CD4-positive, CD25-positive, alpha-beta regulatory T cell (primary cell): ENCODE measurements around the gene ZNF521. TPM values are rescaled to one million over a fixed set of nuclear protein-coding genes. Genes with fewer than 3 reads are reported as not detected.

Experiments used
- ATAC-seq, 2 donors: fragments of 150-1000 bp; cut with Tn5 transposase; one replicate each; pipeline ENCODE4 v1.10.0; 2021; ENCODE audit warnings: low read depth in 2 of 2, moderate number of reproducible peaks in 2 of 2, moderate library complexity in 1 of 2
- DNase-seq, 3 donors: peaks; one replicate each; pipeline versions ENCODE4 v3.0.0 to v3.0.0-alpha.2; 2012 to 2022; ENCODE audit warnings: mixed read lengths in 1 of 3
- H3K27ac ChIP-seq: one replicate; pipeline ENCODE4 v1.7.0; 2013; ENCODE audit warnings: mild to moderate bottlenecking, low read length; ENCODE audit not compliant: insufficient read depth, poor library complexity, severe bottlenecking
- H3K27me3 ChIP-seq: one replicate; pipeline ENCODE4 v1.7.0; 2013; ENCODE audit warnings: low read length; ENCODE audit not compliant: control insufficient read depth, insufficient read depth
- H3K36me3 ChIP-seq: one replicate; pipeline ENCODE4 v1.7.0; 2013; ENCODE audit warnings: mild to moderate bottlenecking, low read length, moderate library complexity; ENCODE audit not compliant: control insufficient read depth, insufficient read depth
- H3K4me1 ChIP-seq: 2 replicates; pipeline ENCODE4 v1.7.0; 2013; ENCODE audit warnings: mild to moderate bottlenecking, low read length; ENCODE audit not compliant: insufficient read depth, control insufficient read depth, poor library complexity, severe bottlenecking
- H3K4me3 ChIP-seq: one replicate; pipeline ENCODE4 v1.7.0; 2013; ENCODE audit warnings: low read depth, mild to moderate bottlenecking, low read length, moderate library complexity
- H3K9me3 ChIP-seq, 2 experiments: 1 replicate in 1 of 2; 2 replicates in 1 of 2; pipeline ENCODE4 v1.7.0; 2013; ENCODE audit warnings: low read length in 2 of 2, mild to moderate bottlenecking in 1 of 2, moderate library complexity in 1 of 2; ENCODE audit not compliant: control insufficient read depth in 2 of 2
- H3K27ac Mint-ChIP-seq, 3 donors: one replicate each; pipeline ENCODE4 v1.8.0; 2020 to 2022; ENCODE audit warnings: mild to moderate bottlenecking in 3 of 3, mixed read lengths in 3 of 3, moderate library complexity in 2 of 3
- H3K27me3 Mint-ChIP-seq: one replicate; pipeline ENCODE4 v1.8.0; 2022; ENCODE audit warnings: mild to moderate bottlenecking, mixed read lengths
- H3K36me3 Mint-ChIP-seq: one replicate; pipeline ENCODE4 v1.8.0; 2020; ENCODE audit warnings: mixed read lengths
- H3K4me1 Mint-ChIP-seq, 4 donors: one replicate each; pipeline ENCODE4 v1.8.0; 2020 to 2022; ENCODE audit warnings: mixed read lengths in 4 of 4, mild to moderate bottlenecking in 1 of 4
- H3K4me3 Mint-ChIP-seq, 4 donors: one replicate each; pipeline ENCODE4 v1.8.0; 2020 to 2022; ENCODE audit warnings: mild to moderate bottlenecking in 4 of 4, mixed read lengths in 4 of 4, moderate library complexity in 3 of 4
- H3K9me3 Mint-ChIP-seq, 7 donors: one replicate each; pipeline ENCODE4 v1.8.0; 2020 to 2022; ENCODE audit warnings: mixed read lengths in 7 of 7, mild to moderate bottlenecking in 3 of 7, moderate library complexity in 2 of 7
- polyA plus RNA-seq, 4 donors: library from polyadenylated mRNA; unstranded; fragments of 300-500 nt; fragmentation: Illumina TruSeq; gene quantifications; one replicate each; pipeline ENCODE4 v1.2.3, GENCODE V29; 2021
- total RNA-seq: library from RNA; stranded (reverse); gene quantifications from one replicate; pipeline ENCODE4 v1.2.3, GENCODE V29; 2022

The ZNF521 gene
- total and polyA plus RNA-seq, 5 donors from 2014 or later = 1.8 TPM; not detected in 4

GRCh38 chr18:25360301-25360899, 8.4 kb upstream of the ZNF521 start:
- Mint-ChIP-seq H3K36me3 (no peaks in the 10 kb centered on the region), H3K27me3 (peaks cover 30% of the 10 kb centered on the region)
- H3K27ac ChIP-seq = no peak overlapping the region

DNA sequence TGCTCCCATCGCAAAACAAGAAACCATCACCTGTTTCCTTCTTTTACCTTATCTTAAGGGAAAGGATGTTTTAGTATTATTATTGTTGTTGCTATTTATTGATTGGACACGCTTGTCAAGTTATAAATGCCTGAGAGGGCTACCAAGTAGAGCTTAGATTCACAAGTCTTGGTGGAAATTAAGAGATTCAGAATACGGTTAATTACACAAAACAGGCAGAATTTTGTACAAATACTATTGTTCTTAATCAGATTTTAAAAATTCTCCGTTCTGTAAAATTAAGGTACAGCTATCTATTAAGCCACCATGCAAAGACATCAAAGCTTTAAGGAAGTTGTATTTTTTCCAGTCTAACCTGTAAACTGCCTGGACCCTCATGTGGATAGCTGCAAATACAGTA, 1.1 kb upstream of the ZNF521 start:
- peaks cover 24% of the 10 kb centered on the region for H3K27me3 ChIP-seq
- peak overlapping the region in 3 of 4 donors; percentile 31 to 69 (median 61) for H3K4me3 Mint-ChIP-seq

More at GRCh38 chr18:25360301-25360899, 8.4 kb upstream of the ZNF521 start:
- peaks cover 0 to 8% (median 0%) of the 10 kb centered on the region in 7 donors for H3K9me3 Mint-ChIP-seq
- H3K4me1 Mint-ChIP-seq = no peaks in the 10 kb centered on the region
- Histone ChIP-seq H3K27me3 (peaks cover 2% of the 10 kb centered on the region), H3K9me3 (no peaks in the 10 kb centered on the region), H3K36me3 (no peaks in the 10 kb centered on the region), H3K4me1 (no peaks in the 10 kb centered on the region), H3K4me3 (no peak overlapping the region)
- no peak overlapping the region for H3K27ac Mint-ChIP-seq
- ATAC-seq (no peak), DNase-seq (no peak)
- no peak overlapping the region for H3K4me3 Mint-ChIP-seq

DNA sequence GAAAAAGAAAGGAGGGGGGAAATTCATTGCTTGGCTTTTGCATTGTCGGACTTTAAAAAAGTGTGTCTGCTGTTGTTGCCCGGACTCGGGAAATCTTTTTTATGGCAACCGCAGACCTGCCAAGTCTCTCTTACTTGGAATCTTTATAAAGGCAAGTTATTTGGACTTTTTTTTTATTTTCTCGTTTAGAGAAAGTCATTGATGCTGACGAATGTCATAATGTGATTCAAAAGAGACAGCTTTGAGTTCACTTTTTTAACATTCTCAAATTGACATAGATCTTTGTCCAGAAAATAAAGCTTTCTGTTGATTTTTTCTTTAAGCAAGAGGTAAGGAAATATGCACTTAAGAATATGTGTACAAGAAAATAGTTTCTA, 651 bp upstream of the ZNF521 start:
- peaks cover 29% of the 10 kb centered on the region for H3K27me3 ChIP-seq
- Mint-ChIP-seq H3K9me3 (peaks cover 0 to 5% (median 2%) of the 10 kb centered on the region in 7 donors), H3K27ac (no peak overlapping the region), H3K27me3 (peaks cover 63% of the 10 kb centered on the region), H3K4me1 (peaks cover 0 to 25% (median 7%) of the 10 kb centered on the region in 4 donors), H3K4me3 (peak overlapping the region in 3 of 4 donors; percentile 58 to 69 (median 64)), H3K36me3 (no peaks in the 10 kb centered on the region)
- peaks cover 24% of the 10 kb centered on the region for H3K4me1 ChIP-seq
- no peak overlapping the region for H3K27ac ChIP-seq
- DNase-seq (no peak), ATAC-seq (no peak)
- H3K36me3 ChIP-seq = no peaks in the 10 kb centered on the region
- peak overlapping the region; percentile 20 for H3K4me3 ChIP-seq
- H3K9me3 ChIP-seq = no peaks in the 10 kb centered on the region

More for the DNA sequence above, 1.1 kb upstream of the ZNF521 start:
- H3K9me3 Mint-ChIP-seq = peaks cover 0 to 5% (median 2%) of the 10 kb centered on the region in 7 donors
- Histone ChIP-seq H3K27ac (no peak overlapping the region), H3K9me3 (no peaks in the 10 kb centered on the region), H3K4me3 (no peak overlapping the region), H3K36me3 (no peaks in the 10 kb centered on the region), H3K4me1 (peaks cover 24% of the 10 kb centered on the region)
- H3K36me3 Mint-ChIP-seq = no peaks in the 10 kb centered on the region
- ATAC-seq (no peak), DNase-seq (no peak)
- no peak overlapping the region for H3K27ac Mint-ChIP-seq
- peaks cover 0 to 25% (median 7%) of the 10 kb centered on the region in 4 donors for H3K4me1 Mint-ChIP-seq
- H3K27me3 Mint-ChIP-seq = peaks cover 58% of the 10 kb centered on the region

- Mint-ChIP-seq H3K36me3 (no peaks in the 10 kb centered on the region), H3K4me3 (peak overlapping the region; percentile 69 to 86 (median 80)), H3K27me3 (peaks cover 71% of the 10 kb centered on the region), H3K9me3 (peaks cover 0 to 7% (median 3%) of the 10 kb centered on the region in 7 donors), H3K27ac (no peak overlapping the region), H3K4me1 (peaks cover 0 to 25% (median 7%) of the 10 kb centered on the region in 4 donors)
- Histone ChIP-seq H3K4me3 (peak overlapping the region; percentile 46), H3K4me1 (peaks cover 24% of the 10 kb centered on the region), H3K36me3 (no peaks in the 10 kb centered on the region), H3K27ac (no peak overlapping the region), H3K27me3 (peaks cover 40% of the 10 kb centered on the region), H3K9me3 (no peaks in the 10 kb centered on the region)
- ATAC-seq (no peak), DNase-seq (no peak)
Observed at GRCh38 chr18:25351280-25351775, 638 bp downstream of the ZNF521 start.

- no peaks in the 10 kb centered on the region for H3K9me3 ChIP-seq
- no peak overlapping the region for H3K27ac ChIP-seq
- Mint-ChIP-seq H3K27ac (no peak overlapping the region), H3K27me3 (peaks cover 75% of the 10 kb centered on the region), H3K4me1 (peaks cover 0 to 25% (median 7%) of the 10 kb centered on the region in 4 donors), H3K9me3 (peaks cover 0 to 7% (median 3%) of the 10 kb centered on the region in 7 donors), H3K4me3 (peak overlapping the region; percentile 69 to 87 (median 83)), H3K36me3 (no peaks in the 10 kb centered on the region)
- H3K4me1 ChIP-seq = peaks cover 24% of the 10 kb centered on the region
- ATAC-seq (peak in 1 of 2 donors; percentile 9), DNase-seq (peak in 1 of 3 donors; percentile 2)
- peak overlapping the region; percentile 46 for H3K4me3 ChIP-seq
- H3K36me3 ChIP-seq = no peaks in the 10 kb centered on the region
- H3K27me3 ChIP-seq = peaks cover 42% of the 10 kb centered on the region
Observed at GRCh38 chr18:25350489-25351251, 1.3 kb downstream of the ZNF521 start.

DNA sequence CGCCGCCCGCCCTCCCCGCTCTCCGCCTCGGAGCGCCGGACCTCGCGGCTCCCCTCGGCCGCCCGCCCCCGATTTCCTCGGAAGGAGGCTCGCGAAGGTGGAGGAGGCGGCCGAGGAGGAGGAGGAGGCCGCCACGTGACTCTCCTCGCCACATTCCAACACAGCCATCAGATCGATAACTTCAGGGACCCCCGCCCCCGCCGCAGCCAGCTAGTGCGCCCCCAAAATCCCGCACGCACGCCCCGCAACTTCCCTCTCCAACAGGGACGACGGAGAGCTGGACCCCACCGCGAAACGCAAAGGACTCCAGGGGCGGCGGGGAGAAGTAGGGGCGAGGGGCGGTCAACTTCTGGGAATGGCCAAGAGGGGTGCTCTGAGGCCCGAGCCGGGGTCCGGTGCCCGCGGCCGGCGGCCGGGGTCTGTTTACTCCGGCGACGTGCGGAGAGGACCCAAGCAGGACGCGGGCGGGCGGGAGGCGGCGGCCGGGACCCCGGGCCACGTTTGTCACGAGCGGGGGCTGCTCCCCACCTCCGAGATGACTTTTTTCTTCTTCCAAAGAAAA, 2.0 kb downstream of the ZNF521 start:
- no peak overlapping the region for H3K4me3 ChIP-seq
- no peak for DNase-seq
- peaks cover 77% of the 10 kb centered on the region for H3K27me3 Mint-ChIP-seq

GRCh38 chr18:25349131-25349925, 2.6 kb downstream of the ZNF521 start:
- Histone ChIP-seq H3K9me3 (no peaks in the 10 kb centered on the region), H3K27ac (no peak overlapping the region), H3K4me1 (peaks cover 24% of the 10 kb centered on the region), H3K4me3 (no peak overlapping the region), H3K36me3 (no peaks in the 10 kb centered on the region), H3K27me3 (peaks cover 46% of the 10 kb centered on the region)
- peaks cover 0 to 7% (median 3%) of the 10 kb centered on the region in 7 donors for H3K9me3 Mint-ChIP-seq
- H3K36me3 Mint-ChIP-seq = no peaks in the 10 kb centered on the region
- H3K4me3 Mint-ChIP-seq = peak overlapping the region; percentile 56 to 81 (median 66)
- peaks cover 80% of the 10 kb centered on the region for H3K27me3 Mint-ChIP-seq
- no peak for DNase-seq
- peaks cover 0 to 25% (median 7%) of the 10 kb centered on the region in 4 donors for H3K4me1 Mint-ChIP-seq
- peak overlapping the region in 1 of 3 donors; percentile 5 for H3K27ac Mint-ChIP-seq
- no peak for ATAC-seq

More for the DNA sequence above, 2.0 kb downstream of the ZNF521 start:
- Histone ChIP-seq H3K4me1 (peaks cover 24% of the 10 kb centered on the region), H3K9me3 (no peaks in the 10 kb centered on the region), H3K27me3 (peaks cover 49% of the 10 kb centered on the region), H3K36me3 (no peaks in the 10 kb centered on the region), H3K27ac (no peak overlapping the region)
- no peak for ATAC-seq
- peak overlapping the region in 3 of 4 donors; percentile 69 to 87 (median 80) for H3K4me3 Mint-ChIP-seq
- H3K27ac Mint-ChIP-seq = no peak overlapping the region
- H3K4me1 Mint-ChIP-seq = peaks cover 0 to 25% (median 7%) of the 10 kb centered on the region in 4 donors
- H3K36me3 Mint-ChIP-seq = no peaks in the 10 kb centered on the region
- H3K9me3 Mint-ChIP-seq = peaks cover 0 to 7% (median 3%) of the 10 kb centered on the region in 7 donors
